PC-9 (cell line): ENCODE results near the gene ASB6. TPM values are rescaled to one million over a fixed set of nuclear protein-coding genes. Genes with fewer than 3 reads are reported as not detected.

Experiments used
- BruUV-seq: library from RNA; stranded (reverse); fragments of 400-500 nt; replicated peaks from 2 replicates; lab custom pipeline; 2021; lab: Mats Ljungman, UMichigan
- CTCF ChIA-PET: fragments of 300-600 bp; sonication (Branson Sonifier 250); formaldehyde crosslinking; loops from one replicate; lab custom pipeline; 2022; ENCODE audit warnings: antibody characterized with exemption; lab: Charles Lee
- POLR2A ChIA-PET: fragments of 300-600 bp; sonication (Branson Sonifier 250); formaldehyde crosslinking; loops from one replicate; lab custom pipeline; 2022; ENCODE audit warnings: antibody characterized with exemption; ENCODE audit not compliant: unreplicated experiment; lab: Charles Lee
- DNase-seq, 2 experiments: peaks; one replicate each; pipeline versions ENCODE4 v3.0.0 to v3.0.0-alpha.2; 2015 to 2022; ENCODE audit warnings: mixed read lengths in 1 of 2
- H2AFZ ChIP-seq: fragments of 200-600 bp; sonication (generic); 2 replicates; pipeline ENCODE4 v1.8.1; 2017; ENCODE audit warnings: antibody characterized with exemption
- H3F3A ChIP-seq: fragments of 200-600 bp; sonication (generic); 2 replicates; pipeline ENCODE4 v1.8.1; 2017; ENCODE audit warnings: antibody characterized with exemption, mild to moderate bottlenecking, low read depth; ENCODE audit not compliant: insufficient read depth
- H3K27ac ChIP-seq: fragments of 200-600 bp; sonication (generic); 2 replicates; pipeline ENCODE4 v1.6.1; 2016; ENCODE audit warnings: mixed run types
- H3K27me3 ChIP-seq: fragments of 200-600 bp; sonication (generic); 2 replicates; pipeline ENCODE4 v1.6.1; 2016; ENCODE audit warnings: low read depth, mixed run types; ENCODE audit not compliant: insufficient read depth
- H3K36me3 ChIP-seq: fragments of 200-600 bp; sonication (generic); 2 replicates; pipeline ENCODE4 v1.6.1; 2016; ENCODE audit warnings: low read depth, mixed run types
- H3K4me1 ChIP-seq: fragments of 200-600 bp; sonication (generic); replicated peaks from 2 replicates; pipeline ENCODE4 v1.6.1; 2016; ENCODE audit warnings: mixed run types; ENCODE audit not compliant: insufficient read depth
- H3K4me2 ChIP-seq: fragments of 200-600 bp; sonication (generic); 2 replicates; pipeline ENCODE4 v1.6.1; 2017; ENCODE audit warnings: mixed run types
- H3K4me3 ChIP-seq: fragments of 200-600 bp; sonication (generic); 2 replicates; pipeline ENCODE4 v1.6.1; 2016; ENCODE audit warnings: mixed run types
- H3K79me2 ChIP-seq: fragments of 200-600 bp; sonication (generic); 2 replicates; pipeline ENCODE4 v1.6.1; 2017; ENCODE audit warnings: low read depth, mixed run types
- H3K9me2 ChIP-seq: fragments of 200-600 bp; sonication (generic); 2 replicates; pipeline ENCODE4 v1.8.1; 2017; ENCODE audit warnings: mild to moderate bottlenecking; ENCODE audit not compliant: insufficient read depth
- H3K9me3 ChIP-seq: fragments of 200-600 bp; sonication (generic); 2 replicates; pipeline ENCODE4 v1.8.1; 2016; ENCODE audit warnings: low read depth; ENCODE audit not compliant: insufficient read depth
- H4K20me1 ChIP-seq: fragments of 200-600 bp; sonication (generic); 2 replicates; pipeline ENCODE4 v1.8.1; 2017; ENCODE audit not compliant: insufficient read depth
- EZH2 ChIP-seq: fragments of 200-600 bp; sonication (generic); IDR thresholded peaks from 2 replicates; pipeline ENCODE4 v1.8.0; 2017; ENCODE audit warnings: antibody characterized with exemption, low read depth
- intact Hi-C: fragments of 100-400 bp; cut with micrococcal nuclease; formaldehyde crosslinking; loops from one replicate; pipeline ENCODE4 v1.10.0; 2022; ENCODE audit not compliant: unreplicated experiment
- total RNA-seq: library from RNA; stranded (reverse); gene quantifications from 2 replicates; pipeline ENCODE4 v1.2.3, GENCODE V29; 2021
- TF ChIP-seq, protein P1 (sequence below): fragments of 200-600 bp; sonication (generic); conservative IDR thresholded peaks from 2 replicates; pipeline ENCODE4 v1.6.1; 2017; ENCODE audit warnings: mixed run types, antibody characterized with exemption, mild to moderate bottlenecking, moderate library complexity

Gene ASB6
- total RNA-seq, 1 experiment from 2014 or later, result 20.2 TPM

DNA sequence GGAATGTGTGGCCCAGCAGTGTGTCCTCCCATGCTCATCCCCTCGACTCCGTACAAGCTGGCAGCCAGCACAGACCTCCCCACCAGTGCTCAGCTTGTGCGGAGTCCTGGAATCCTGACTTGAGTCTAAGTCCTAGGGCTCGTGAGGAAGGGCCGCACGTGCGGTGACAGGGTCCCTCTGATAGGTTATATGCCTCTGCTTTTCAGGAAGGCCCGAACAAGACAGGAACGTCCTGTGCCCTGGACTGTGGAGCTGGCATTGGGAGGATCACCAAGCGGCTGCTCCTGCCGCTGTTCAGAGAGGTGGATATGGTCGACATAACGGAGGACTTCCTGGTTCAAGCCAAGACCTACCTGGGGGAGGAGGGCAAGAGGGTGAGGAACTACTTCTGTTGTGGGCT, 8.1 kb downstream of the ASB6 start:
- 0 out of 2 replicates have a peak, but pooled peaks cover under 1% of the 10 kb centered on the region for H3K4me1 ChIP-seq
- BruUV-seq, result no TSS peak
- H3K79me2 ChIP-seq, result peaks cover 45% of the 10 kb centered on the region
- no peaks in the 10 kb centered on the region for H3K36me3 ChIP-seq
- H3K9me3 ChIP-seq, result no peaks in the 10 kb centered on the region
- H3K9me2 ChIP-seq, result no peaks in the 10 kb centered on the region
- H3K27ac ChIP-seq, result no peak overlapping the region
- intact Hi-C loops, result no loop called here
- no peak overlapping the region for H2AFZ ChIP-seq
- POLR2A ChIA-PET, result no interaction called here
- peaks cover 41% of the 10 kb centered on the region for H3F3A ChIP-seq
- H3K4me3 ChIP-seq, result no peak overlapping the region
- H3K4me2 ChIP-seq, result no peak overlapping the region
- no peak for DNase-seq
- CTCF ChIA-PET, result no interaction called here
- TF ChIP-seq, protein P1, sequence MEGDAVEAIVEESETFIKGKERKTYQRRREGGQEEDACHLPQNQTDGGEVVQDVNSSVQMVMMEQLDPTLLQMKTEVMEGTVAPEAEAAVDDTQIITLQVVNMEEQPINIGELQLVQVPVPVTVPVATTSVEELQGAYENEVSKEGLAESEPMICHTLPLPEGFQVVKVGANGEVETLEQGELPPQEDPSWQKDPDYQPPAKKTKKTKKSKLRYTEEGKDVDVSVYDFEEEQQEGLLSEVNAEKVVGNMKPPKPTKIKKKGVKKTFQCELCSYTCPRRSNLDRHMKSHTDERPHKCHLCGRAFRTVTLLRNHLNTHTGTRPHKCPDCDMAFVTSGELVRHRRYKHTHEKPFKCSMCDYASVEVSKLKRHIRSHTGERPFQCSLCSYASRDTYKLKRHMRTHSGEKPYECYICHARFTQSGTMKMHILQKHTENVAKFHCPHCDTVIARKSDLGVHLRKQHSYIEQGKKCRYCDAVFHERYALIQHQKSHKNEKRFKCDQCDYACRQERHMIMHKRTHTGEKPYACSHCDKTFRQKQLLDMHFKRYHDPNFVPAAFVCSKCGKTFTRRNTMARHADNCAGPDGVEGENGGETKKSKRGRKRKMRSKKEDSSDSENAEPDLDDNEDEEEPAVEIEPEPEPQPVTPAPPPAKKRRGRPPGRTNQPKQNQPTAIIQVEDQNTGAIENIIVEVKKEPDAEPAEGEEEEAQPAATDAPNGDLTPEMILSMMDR, result no peak
- TF ChIP-seq EZH2, result no peak
- H4K20me1 ChIP-seq, result peaks cover 77% of the 10 kb centered on the region
- H3K27me3 ChIP-seq, result no peaks in the 10 kb centered on the region

DNA sequence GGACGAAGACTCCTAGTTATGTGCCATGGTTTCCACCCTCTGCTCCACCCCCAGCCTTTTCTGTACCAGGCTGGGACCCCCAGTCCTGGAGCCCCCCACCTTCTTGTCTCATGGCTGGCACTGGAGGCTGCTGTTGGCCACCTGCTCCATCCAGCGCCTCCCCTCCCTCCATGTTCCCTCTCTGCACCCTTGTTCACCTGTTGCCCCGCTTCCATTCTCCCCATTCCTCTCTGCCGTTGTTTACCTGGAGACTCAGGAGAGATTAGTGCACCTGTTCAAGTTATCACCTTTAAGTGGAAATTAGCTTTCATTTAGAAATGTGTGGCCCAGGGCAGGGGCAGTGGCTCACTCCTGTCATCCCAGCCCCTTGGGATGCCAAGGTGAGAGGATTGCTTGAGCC, 8.7 kb downstream of the ASB6 start:
- no peak for DNase-seq
- Histone ChIP-seq H4K20me1 (peaks cover 77% of the 10 kb centered on the region), H3K27ac (no peak overlapping the region), H3K9me2 (no peaks in the 10 kb centered on the region), H3K79me2 (peaks cover 52% of the 10 kb centered on the region), H3K9me3 (no peaks in the 10 kb centered on the region), H3F3A (peaks cover 44% of the 10 kb centered on the region), H3K27me3 (no peaks in the 10 kb centered on the region), H3K4me3 (no peak overlapping the region), H2AFZ (no peak overlapping the region), H3K36me3 (no peaks in the 10 kb centered on the region; the same call in 1 of the 2 replicates), H3K4me2 (no peak overlapping the region), H3K4me1 (peaks cover 7% of the 10 kb centered on the region; the same call in 1 of the 2 replicates)
- ChIA-PET CTCF (no interaction called here), POLR2A (no interaction called here)
- intact Hi-C loops, result no loop called here
- TF ChIP-seq, protein P1, result no peak
- no peak for TF ChIP-seq EZH2
- BruUV-seq, result no TSS peak

DNA sequence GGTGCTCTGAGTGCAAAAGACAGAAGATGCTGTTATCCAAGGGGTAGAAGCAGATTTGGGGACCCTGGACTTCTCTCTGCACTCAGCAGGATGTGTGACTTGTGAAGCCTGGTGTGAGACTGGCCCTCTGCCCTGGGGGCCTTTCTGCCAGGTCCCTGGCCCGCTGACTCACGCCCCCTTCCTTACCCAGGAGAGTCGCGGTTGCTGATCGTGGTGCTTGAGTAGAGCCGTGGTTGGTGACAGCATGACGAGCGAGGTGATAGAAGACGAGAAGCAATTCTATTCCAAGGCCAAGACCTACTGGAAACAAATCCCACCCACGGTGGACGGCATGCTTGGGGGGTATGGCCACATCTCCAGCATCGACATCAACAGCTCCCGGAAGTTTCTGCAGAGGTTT, 9.5 kb downstream of the ASB6 start:
- no TSS peak for BruUV-seq
- Histone ChIP-seq H3K9me2 (no peaks in the 10 kb centered on the region), H3K4me1 (peaks cover 15% of the 10 kb centered on the region), H3K9me3 (no peaks in the 10 kb centered on the region), H3F3A (peaks cover 40% of the 10 kb centered on the region), H3K36me3 (no peaks in the 10 kb centered on the region; the same call in 1 of the 2 replicates), H3K4me3 (no peak overlapping the region), H2AFZ (no peak overlapping the region), H4K20me1 (peaks cover 85% of the 10 kb centered on the region), H3K27ac (no peak overlapping the region), H3K4me2 (no peak overlapping the region), H3K79me2 (peaks cover 59% of the 10 kb centered on the region), H3K27me3 (no peaks in the 10 kb centered on the region)
- intact Hi-C loops, result no loop called here
- no peak for DNase-seq
- CTCF ChIA-PET, result no interaction called here
- no peak for TF ChIP-seq EZH2
- TF ChIP-seq, protein P1, result no peak
- POLR2A ChIA-PET, result no interaction called here
